GM18907 (cell line): ENCODE data around the gene CTRB2.
"Not testable (repeated sequence)": the region's sequence is repeated elsewhere in the genome, so short reads cannot be mapped to it uniquely, and the experiment has no call there.

Experiments
- ATAC-seq: cut with Tn5 transposase; IDR thresholded peaks from one replicate; pipeline ENCODE4 v1.9.1; 2021; ENCODE audit warnings: mild to moderate bottlenecking, moderate library complexity; ENCODE audit not compliant: unreplicated experiment

Gene CTRB2

GRCh38 chr16:75207831-75208230, 870 bp upstream of the CTRB2 start:
- ATAC-seq = no peak

- ATAC-seq = not testable (repeated sequence)
These were observed 806 bp downstream of the CTRB2 start for GRCh38 chr16:75205961-75206748.

GRCh38 chr16:75205438-75205837, 1.5 kb downstream of the CTRB2 start:
- not testable (repeated sequence) for ATAC-seq

- not testable (repeated sequence) for ATAC-seq
These were observed 2.1 kb downstream of the CTRB2 start for GRCh38 chr16:75204905-75205304.

GRCh38 chr16:75204410-75204758, 2.6 kb downstream of the CTRB2 start:
- no peak for ATAC-seq

GRCh38 chr16:75203667-75204409, 3.1 kb downstream of the CTRB2 start:
- no peak for ATAC-seq

- no peak for ATAC-seq
These were observed 3.9 kb downstream of the CTRB2 start for GRCh38 chr16:75203096-75203495.

- no peak for ATAC-seq
These were observed 4.8 kb downstream of the CTRB2 start for GRCh38 chr16:75202069-75202590.

- ATAC-seq = no peak
These were observed 8.8 kb downstream of the CTRB2 start for GRCh38 chr16:75198135-75198600.

GRCh38 chr16:75197522-75198134, 9.3 kb downstream of the CTRB2 start:
- no peak for ATAC-seq

- no peak for ATAC-seq
These were observed 10.1 kb downstream of the CTRB2 start for GRCh38 chr16:75196836-75197235.

GRCh38 chr16:75195811-75196790, 10.9 kb downstream of the CTRB2 start:
- ATAC-seq = no peak

- ATAC-seq = no peak
These were observed 13.1 kb downstream of the CTRB2 start for GRCh38 chr16:75193730-75194444.

GRCh38 chr16:75193265-75193650, 13.7 kb downstream of the CTRB2 start:
- no peak for ATAC-seq

GRCh38 chr16:75192606-75193264, 14.2 kb downstream of the CTRB2 start:
- ATAC-seq = no peak

GRCh38 chr16:75189638-75190245, 17.2 kb downstream of the CTRB2 start:
- no peak for ATAC-seq

- no peak for ATAC-seq
These were observed 18.0 kb downstream of the CTRB2 start for GRCh38 chr16:75188832-75189477.

- no peak for ATAC-seq
These were observed 25.3 kb downstream of the CTRB2 start for GRCh38 chr16:75181630-75182029.
